ENCODE data around the gene PFKL. TPM values are rescaled to one million over a fixed set of nuclear protein-coding genes. Genes with fewer than 3 reads are reported as not detected.

PFKL gene
- total and polyA plus RNA-seq, 12 donors: 16.6 to 123 (median 94.1) TPM

DNA sequence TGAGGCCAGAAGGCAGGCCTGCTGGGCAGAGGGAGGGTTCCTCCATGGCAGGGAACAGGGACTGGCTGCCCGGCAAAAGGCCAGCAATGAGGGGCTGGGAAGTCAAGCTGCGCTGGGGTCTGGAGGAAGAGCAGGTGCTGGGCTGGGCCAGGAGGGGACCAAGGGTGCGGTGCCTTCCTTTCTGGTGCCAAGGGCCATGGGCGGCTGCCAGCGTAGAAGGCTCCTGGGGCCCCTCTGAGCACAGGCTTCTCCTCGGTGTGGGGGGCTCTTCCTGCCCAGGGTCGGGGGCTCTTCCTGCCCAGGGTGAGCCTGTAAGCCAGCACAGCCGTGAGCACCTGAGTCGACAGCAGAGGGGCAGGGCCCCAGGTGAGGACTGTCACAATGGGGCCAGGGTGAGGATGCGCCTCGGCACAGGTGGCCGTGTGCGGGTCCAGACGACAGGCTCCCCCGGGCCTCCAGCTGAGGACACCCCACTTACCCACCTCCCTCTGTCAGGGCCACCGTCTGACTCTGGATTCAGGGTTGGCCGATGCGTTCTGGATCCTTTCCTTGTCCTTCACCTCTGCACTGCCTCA, 27.5 kb upstream of the PFKL start:
- no peaks in the 10 kb centered on the region for H3K4me1 ChIP-seq (replicated peaks in 1 of 2)
- no peaks in the 10 kb centered on the region for H3K9me3 ChIP-seq (replicated peaks in 1 of 3)
- WGBS, 4 donors: 80 to 86% (median 83%) methylated on average over 11 to 18 of the region's 18 CpGs
- intact Hi-C loops (cut with DNase I): no loop called here
- DNase-seq: no peak
- TF ChIP-seq, protein P1, sequence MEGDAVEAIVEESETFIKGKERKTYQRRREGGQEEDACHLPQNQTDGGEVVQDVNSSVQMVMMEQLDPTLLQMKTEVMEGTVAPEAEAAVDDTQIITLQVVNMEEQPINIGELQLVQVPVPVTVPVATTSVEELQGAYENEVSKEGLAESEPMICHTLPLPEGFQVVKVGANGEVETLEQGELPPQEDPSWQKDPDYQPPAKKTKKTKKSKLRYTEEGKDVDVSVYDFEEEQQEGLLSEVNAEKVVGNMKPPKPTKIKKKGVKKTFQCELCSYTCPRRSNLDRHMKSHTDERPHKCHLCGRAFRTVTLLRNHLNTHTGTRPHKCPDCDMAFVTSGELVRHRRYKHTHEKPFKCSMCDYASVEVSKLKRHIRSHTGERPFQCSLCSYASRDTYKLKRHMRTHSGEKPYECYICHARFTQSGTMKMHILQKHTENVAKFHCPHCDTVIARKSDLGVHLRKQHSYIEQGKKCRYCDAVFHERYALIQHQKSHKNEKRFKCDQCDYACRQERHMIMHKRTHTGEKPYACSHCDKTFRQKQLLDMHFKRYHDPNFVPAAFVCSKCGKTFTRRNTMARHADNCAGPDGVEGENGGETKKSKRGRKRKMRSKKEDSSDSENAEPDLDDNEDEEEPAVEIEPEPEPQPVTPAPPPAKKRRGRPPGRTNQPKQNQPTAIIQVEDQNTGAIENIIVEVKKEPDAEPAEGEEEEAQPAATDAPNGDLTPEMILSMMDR (IDR thresholded peaks at IDR 0.05): no peak
- no peaks in the 10 kb centered on the region for H3K36me3 ChIP-seq (replicated peaks in 1 of 2)
- no peak overlapping the region for H3K27ac ChIP-seq
- H3K4me3 ChIP-seq: no peak overlapping the region
- no peaks in the 10 kb centered on the region for H3K27me3 ChIP-seq

- TF ChIP-seq, protein P1 (IDR thresholded peaks at IDR 0.05): no peak
- TF ChIP-seq POLR2A (IDR thresholded peaks at IDR 0.05): no peak
- no peaks in the 10 kb centered on the region for H3K36me3 ChIP-seq (replicated peaks in 1 of 2)
- no peak overlapping the region for H3K4me3 ChIP-seq
- intact Hi-C loops (cut with DNase I): no loop called here
- DNase-seq: peak in 1 of 7 donors; percentile 6
- H3K27me3 ChIP-seq: no peaks in the 10 kb centered on the region
- WGBS, 4 donors: 80 to 88% (median 84%) methylated on average over 1 to 7 of the region's 7 CpGs
- no peaks in the 10 kb centered on the region for H3K9me3 ChIP-seq (replicated peaks in 1 of 3)
- no peak overlapping the region for H3K27ac ChIP-seq
- no peaks in the 10 kb centered on the region for H3K4me1 ChIP-seq (replicated peaks in 1 of 2)
Observed at GRCh38 chr21:44273046-44273445, 26.8 kb upstream of the PFKL start.

- intact Hi-C loops (cut with DNase I): no loop called here
- TF ChIP-seq, protein P1 (IDR thresholded peaks at IDR 0.05): no peak
- no peak for TF ChIP-seq POLR2A (IDR thresholded peaks at IDR 0.05)
- no peak overlapping the region for H3K4me3 ChIP-seq
- no peaks in the 10 kb centered on the region for H3K9me3 ChIP-seq (replicated peaks in 1 of 3)
- no peak for DNase-seq
- WGBS, 4 donors: 66 to 80% (median 72%) methylated on average over 3 to 5 of the region's 5 CpGs
- H3K36me3 ChIP-seq (replicated peaks in 1 of 2): no peaks in the 10 kb centered on the region
- H3K4me1 ChIP-seq (replicated peaks in 1 of 2): no peaks in the 10 kb centered on the region
- no peak overlapping the region for H3K27ac ChIP-seq
- H3K27me3 ChIP-seq: no peaks in the 10 kb centered on the region
Observed at GRCh38 chr21:44275041-44275440, 24.8 kb upstream of the PFKL start.

- Histone ChIP-seq H3K4me1 (replicated peaks in 1 of 2) (no peaks in the 10 kb centered on the region), H3K36me3 (replicated peaks in 1 of 2) (no peaks in the 10 kb centered on the region), H3K4me3 (no peak overlapping the region), H3K27ac (no peak overlapping the region), H3K27me3 (no peaks in the 10 kb centered on the region), H3K9me3 (replicated peaks in 1 of 3) (no peaks in the 10 kb centered on the region)
- WGBS, 4 donors: 84 to 91% (median 88%) methylated on average over 19 of the region's 19 CpGs
- peak in 1 of 7 donors; percentile 2 for DNase-seq
- intact Hi-C loops (cut with DNase I): no loop called here
- no peak for TF ChIP-seq POLR2A (IDR thresholded peaks at IDR 0.05)
- TF ChIP-seq, protein P1 (IDR thresholded peaks at IDR 0.05): no peak
Observed at GRCh38 chr21:44279354-44280260, 20.2 kb upstream of the PFKL start.

All from adrenal gland (tissue), 12 donors.